BE2C (cell line): ENCODE data around the gene KLRC2.

ENCODE experiments used
- DNase-seq: peaks from one replicate; pipeline ENCODE4 v3.0.0-alpha.2; 2020
- H3K27me3 ChIP-seq: fragments of 250-450 bp; sonication (Bioruptor Pico); 2 replicates; pipeline ENCODE4 v1.5.1; 2020; ENCODE audit warnings: mild to moderate bottlenecking
- H3K36me3 ChIP-seq: fragments of 250-450 bp; sonication (Bioruptor Pico); 2 replicates; pipeline ENCODE4 v1.5.1; 2020; ENCODE audit warnings: mild to moderate bottlenecking
- H3K4me1 ChIP-seq: fragments of 250-450 bp; sonication (Bioruptor Pico); 2 replicates; pipeline ENCODE4 v1.5.1; 2020
- H3K4me3 ChIP-seq: 2 replicates; pipeline ENCODE4 v1.5.1; 2011; ENCODE audit warnings: low read depth, low read length
- H3K9me3 ChIP-seq: fragments of 250-450 bp; sonication (Bioruptor Pico); 2 replicates; pipeline ENCODE4 v1.5.1; 2020
- CTCF ChIP-seq: IDR thresholded peaks from 2 replicates; pipeline ENCODE4 v1.5.1; 2012; ENCODE audit warnings: mild to moderate bottlenecking, low read depth, low read length

The KLRC2 gene

GRCh38 chr12:10409392-10409791, 26.4 kb downstream of the KLRC2 start, which contains the start of gene KLRC4:
Gene KLRC4, minus strand, starts transcription at chr12:10409757. Its CDS starts 182 bp downstream, at chr12:10409575.
- H3K9me3 ChIP-seq, result no peaks in the 10 kb centered on the region
- no peak within 1 kb of the TSS for H3K4me3 ChIP-seq
- no peaks in the 10 kb centered on the region for H3K36me3 ChIP-seq
- DNase-seq, result no peak
- TF ChIP-seq CTCF, result no peak
- no peaks in the 10 kb centered on the region for H3K4me1 ChIP-seq
- H3K27me3 ChIP-seq, result no peaks in the 10 kb centered on the region

GRCh38 chr12:10408842-10409241, 27.0 kb downstream of the KLRC2 start:
- no peak for TF ChIP-seq CTCF
- Histone ChIP-seq H3K4me1 (no peaks in the 10 kb centered on the region), H3K27me3 (no peaks in the 10 kb centered on the region), H3K4me3 (no peak overlapping the region), H3K36me3 (no peaks in the 10 kb centered on the region), H3K9me3 (no peaks in the 10 kb centered on the region)
- DNase-seq, result no peak

GRCh38 chr12:10406725-10407124, 29.1 kb downstream of the KLRC2 start:
- H3K4me3 ChIP-seq, result no peak overlapping the region
- H3K36me3 ChIP-seq, result no peaks in the 10 kb centered on the region
- no peaks in the 10 kb centered on the region for H3K4me1 ChIP-seq
- no peaks in the 10 kb centered on the region for H3K27me3 ChIP-seq
- no peak for TF ChIP-seq CTCF
- DNase-seq, result no peak
- no peaks in the 10 kb centered on the region for H3K9me3 ChIP-seq

GRCh38 chr12:10405294-10405693, 30.5 kb downstream of the KLRC2 start:
- Histone ChIP-seq H3K27me3 (0 out of 2 replicates have a peak, but pooled peaks cover 4% of the 10 kb centered on the region), H3K36me3 (no peaks in the 10 kb centered on the region), H3K4me1 (no peaks in the 10 kb centered on the region), H3K9me3 (no peaks in the 10 kb centered on the region), H3K4me3 (no peak overlapping the region)
- DNase-seq, result no peak
- TF ChIP-seq CTCF, result no peak

- Histone ChIP-seq H3K36me3 (no peaks in the 10 kb centered on the region), H3K4me3 (no peak overlapping the region), H3K9me3 (no peaks in the 10 kb centered on the region), H3K4me1 (no peaks in the 10 kb centered on the region), H3K27me3 (0 out of 2 replicates have a peak, but pooled peaks cover 4% of the 10 kb centered on the region)
- no peak for DNase-seq
- TF ChIP-seq CTCF, result no peak
Observed at GRCh38 chr12:10404798-10405197, 31.0 kb downstream of the KLRC2 start.

GRCh38 chr12:10400829-10401228, 35.0 kb downstream of the KLRC2 start:
- Histone ChIP-seq H3K4me1 (no peaks in the 10 kb centered on the region), H3K36me3 (no peaks in the 10 kb centered on the region), H3K9me3 (no peaks in the 10 kb centered on the region), H3K27me3 (peaks cover 4% of the 10 kb centered on the region; the same call in 1 of the 2 replicates), H3K4me3 (no peak overlapping the region)
- no peak for TF ChIP-seq CTCF
- DNase-seq, result no peak
